Progenitor cell of endocrine pancreas (in vitro differentiated cells): ENCODE results near the gene SPEF2. TPM values are rescaled to one million over a fixed set of nuclear protein-coding genes. Genes with fewer than 3 reads are reported as not detected.

Source experiments
- DNase-seq: peaks from one replicate; pipeline ENCODE4 v3.0.0; 2021; ENCODE audit warnings: low spot score; ENCODE audit not compliant: unreplicated experiment
- H3K27ac Mint-ChIP-seq: 2 replicates; pipeline ENCODE4 v1.8.0; 2021; ENCODE audit warnings: mild to moderate bottlenecking, moderate library complexity, mixed read lengths
- H3K27me3 Mint-ChIP-seq: 2 replicates; pipeline ENCODE4 v1.8.0; 2021; ENCODE audit warnings: mixed read lengths
- H3K36me3 Mint-ChIP-seq: 2 replicates; pipeline ENCODE4 v1.8.0; 2022; ENCODE audit warnings: mixed read lengths; ENCODE audit not compliant: insufficient read depth
- H3K4me1 Mint-ChIP-seq: 2 replicates; pipeline ENCODE4 v1.8.0; 2021; ENCODE audit warnings: low read depth, mixed read lengths
- H3K4me3 Mint-ChIP-seq: 2 replicates; pipeline ENCODE4 v1.8.0; 2021; ENCODE audit warnings: low read depth, mild to moderate bottlenecking, moderate library complexity, mixed read lengths
- H3K9me3 Mint-ChIP-seq: 2 replicates; pipeline ENCODE4 v1.8.0; 2021; ENCODE audit warnings: low read depth, mixed read lengths
- total RNA-seq: library from RNA; stranded (reverse); gene quantifications from 2 replicates; pipeline ENCODE4 v1.2.1, GENCODE V29; 2021
- TF ChIP-seq, protein P1 (sequence below): fragments of 200-600 bp; sonication (generic); IDR thresholded peaks from one replicate; pipeline ENCODE4 v1.5.0; 2021; ENCODE audit warnings: antibody characterized with exemption, mild to moderate bottlenecking; ENCODE audit not compliant: unreplicated experiment

SPEF2 gene
- total RNA-seq, 1 donor from 2014 or later = 16.0 TPM

DNA sequence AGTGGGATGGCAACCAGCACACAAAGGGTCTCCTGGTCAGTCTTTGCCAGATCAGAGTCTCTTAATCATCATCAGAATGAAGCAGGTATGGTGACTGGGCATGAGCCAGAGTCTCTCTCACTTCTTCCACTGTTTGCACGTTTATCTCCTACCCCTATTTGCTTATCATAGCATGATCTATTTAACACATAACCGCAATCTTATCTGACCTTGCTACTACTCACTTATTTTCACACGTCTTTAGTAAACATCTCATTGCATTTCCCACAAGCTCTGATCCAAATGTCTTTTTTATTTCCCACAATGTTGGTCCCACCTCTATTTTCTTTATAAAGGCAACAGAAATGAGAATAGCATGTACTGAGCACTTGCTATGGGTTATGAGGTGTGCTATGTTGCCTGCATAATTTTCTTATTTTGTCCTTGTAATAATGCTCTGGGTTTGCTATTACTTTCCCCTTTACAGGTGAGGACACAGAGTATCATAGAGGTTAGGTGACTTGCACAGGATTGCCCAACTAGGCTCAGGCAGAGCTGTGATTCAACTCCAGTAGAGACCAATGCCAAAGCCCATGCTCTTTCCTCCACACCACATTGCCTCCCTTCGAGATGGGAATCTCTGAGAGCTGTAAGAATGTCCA lies 199.3 kb downstream of the SPEF2 start:
- H3K4me3 Mint-ChIP-seq = no peak overlapping the region
- no peak for DNase-seq
- no peaks in the 10 kb centered on the region for H3K36me3 Mint-ChIP-seq
- H3K27ac Mint-ChIP-seq = no peak overlapping the region
- TF ChIP-seq, protein P1, sequence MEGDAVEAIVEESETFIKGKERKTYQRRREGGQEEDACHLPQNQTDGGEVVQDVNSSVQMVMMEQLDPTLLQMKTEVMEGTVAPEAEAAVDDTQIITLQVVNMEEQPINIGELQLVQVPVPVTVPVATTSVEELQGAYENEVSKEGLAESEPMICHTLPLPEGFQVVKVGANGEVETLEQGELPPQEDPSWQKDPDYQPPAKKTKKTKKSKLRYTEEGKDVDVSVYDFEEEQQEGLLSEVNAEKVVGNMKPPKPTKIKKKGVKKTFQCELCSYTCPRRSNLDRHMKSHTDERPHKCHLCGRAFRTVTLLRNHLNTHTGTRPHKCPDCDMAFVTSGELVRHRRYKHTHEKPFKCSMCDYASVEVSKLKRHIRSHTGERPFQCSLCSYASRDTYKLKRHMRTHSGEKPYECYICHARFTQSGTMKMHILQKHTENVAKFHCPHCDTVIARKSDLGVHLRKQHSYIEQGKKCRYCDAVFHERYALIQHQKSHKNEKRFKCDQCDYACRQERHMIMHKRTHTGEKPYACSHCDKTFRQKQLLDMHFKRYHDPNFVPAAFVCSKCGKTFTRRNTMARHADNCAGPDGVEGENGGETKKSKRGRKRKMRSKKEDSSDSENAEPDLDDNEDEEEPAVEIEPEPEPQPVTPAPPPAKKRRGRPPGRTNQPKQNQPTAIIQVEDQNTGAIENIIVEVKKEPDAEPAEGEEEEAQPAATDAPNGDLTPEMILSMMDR = no peak
- H3K4me1 Mint-ChIP-seq = peaks cover 1% of the 10 kb centered on the region
- H3K27me3 Mint-ChIP-seq = no peaks in the 10 kb centered on the region
- no peaks in the 10 kb centered on the region for H3K9me3 Mint-ChIP-seq

DNA sequence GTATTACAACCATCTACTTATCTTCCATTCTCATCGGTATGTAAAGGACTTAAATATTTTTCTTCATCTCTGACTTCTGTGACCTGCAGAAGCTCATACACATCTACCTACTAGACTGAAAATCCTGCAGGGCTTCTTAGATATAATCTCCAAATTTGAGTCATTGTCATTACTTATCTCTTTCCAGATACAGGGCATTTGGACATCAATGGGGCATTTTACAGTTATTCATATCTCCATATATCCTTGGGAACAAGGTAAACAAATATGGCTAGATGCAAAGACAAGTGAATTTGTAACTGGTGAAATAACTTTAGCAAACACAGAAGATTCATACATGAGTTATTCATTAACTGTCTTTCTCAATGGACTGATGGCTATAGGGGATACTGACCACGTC lies 201.4 kb downstream of the SPEF2 start:
- H3K27me3 Mint-ChIP-seq = peaks cover 6% of the 10 kb centered on the region
- no peak overlapping the region for H3K27ac Mint-ChIP-seq
- TF ChIP-seq, protein P1 = no peak
- H3K36me3 Mint-ChIP-seq = no peaks in the 10 kb centered on the region
- no peaks in the 10 kb centered on the region for H3K9me3 Mint-ChIP-seq
- no peak for DNase-seq
- no peak overlapping the region for H3K4me3 Mint-ChIP-seq
- peaks cover 1% of the 10 kb centered on the region for H3K4me1 Mint-ChIP-seq

DNA sequence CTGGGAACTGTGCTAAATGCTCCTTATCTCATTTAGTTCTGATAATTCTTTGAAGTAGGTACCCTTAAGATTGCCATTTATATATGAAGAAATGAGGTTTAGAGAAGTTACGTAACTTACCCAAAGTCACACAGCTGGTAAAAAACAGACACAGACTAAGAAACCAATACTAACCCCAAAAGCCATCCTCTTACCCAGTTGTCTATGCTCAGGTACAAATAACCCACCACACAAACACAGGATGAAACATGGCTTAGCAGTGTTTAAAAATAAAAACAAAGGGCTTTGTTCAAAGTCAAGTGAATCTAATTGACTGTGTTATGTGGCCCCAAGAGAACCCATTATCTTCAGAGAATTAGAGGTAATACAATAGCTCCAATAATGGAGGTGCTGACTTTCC lies 202.0 kb downstream of the SPEF2 start:
- H3K27ac Mint-ChIP-seq = no peak overlapping the region
- peaks cover 1% of the 10 kb centered on the region for H3K4me1 Mint-ChIP-seq
- DNase-seq = no peak
- H3K27me3 Mint-ChIP-seq = peaks cover 8% of the 10 kb centered on the region
- H3K4me3 Mint-ChIP-seq = no peak overlapping the region
- H3K9me3 Mint-ChIP-seq = no peaks in the 10 kb centered on the region
- TF ChIP-seq, protein P1 = no peak
- no peaks in the 10 kb centered on the region for H3K36me3 Mint-ChIP-seq

DNA sequence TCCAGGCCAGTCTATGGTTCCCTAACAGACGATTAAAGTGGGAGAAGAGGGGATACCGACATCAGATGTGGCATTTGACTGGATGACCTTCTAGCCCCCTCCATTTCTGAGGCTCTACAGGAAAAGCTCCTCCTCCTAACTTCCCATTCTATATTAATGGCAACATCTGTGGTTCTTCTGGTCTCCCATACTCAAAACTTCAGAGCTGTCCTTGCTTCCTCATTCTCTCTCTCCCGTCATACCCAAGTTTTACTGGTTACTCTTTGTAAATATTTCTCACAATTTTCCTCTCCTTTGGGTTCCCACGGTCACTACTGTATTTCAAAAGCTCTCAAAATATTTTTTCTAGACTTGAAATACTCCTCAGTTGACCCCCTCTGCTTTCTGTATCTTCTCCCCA lies 203.1 kb downstream of the SPEF2 start:
- TF ChIP-seq, protein P1 = no peak
- Mint-ChIP-seq H3K9me3 (no peaks in the 10 kb centered on the region), H3K27ac (no peak overlapping the region), H3K27me3 (peaks cover 8% of the 10 kb centered on the region), H3K4me3 (no peak overlapping the region), H3K36me3 (no peaks in the 10 kb centered on the region), H3K4me1 (peaks cover 1% of the 10 kb centered on the region)
- DNase-seq = no peak

DNA sequence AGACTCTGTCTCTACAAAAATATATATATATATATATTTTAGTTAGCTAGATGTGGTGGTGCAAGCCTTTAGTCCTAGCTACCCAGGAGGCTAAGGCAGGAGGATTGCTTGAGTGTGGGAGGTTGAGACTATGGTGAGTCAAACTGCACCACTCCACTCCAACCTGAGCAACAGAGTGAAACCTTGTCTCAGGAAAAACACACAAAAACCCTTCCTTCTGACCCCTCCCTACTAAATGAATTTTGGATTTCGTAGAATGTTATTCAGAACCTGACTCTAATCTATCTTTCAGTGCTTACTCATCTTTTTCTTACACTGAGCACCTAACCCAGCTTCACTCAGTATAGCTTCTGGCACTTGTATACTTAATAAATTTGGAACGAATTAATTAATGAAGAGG lies 203.8 kb downstream of the SPEF2 start:
- no peak for DNase-seq
- no peaks in the 10 kb centered on the region for H3K9me3 Mint-ChIP-seq
- H3K36me3 Mint-ChIP-seq = no peaks in the 10 kb centered on the region
- TF ChIP-seq, protein P1 = no peak
- H3K4me3 Mint-ChIP-seq = no peak overlapping the region
- H3K4me1 Mint-ChIP-seq = peaks cover 1% of the 10 kb centered on the region
- no peak overlapping the region for H3K27ac Mint-ChIP-seq
- peaks cover 8% of the 10 kb centered on the region for H3K27me3 Mint-ChIP-seq
